HepG2 (cell line): ENCODE data around the gene TCAIM. TPM values are rescaled to one million over a fixed set of nuclear protein-coding genes. Genes with fewer than 3 reads are reported as not detected.

Experiments
- ATAC-seq: fragments of 200-7000 bp; cut with Tn5 transposase; 3 replicates; pipeline ENCODE4 v1.9.1; 2020; ENCODE audit warnings: mild to moderate bottlenecking, moderate library complexity
- BruUV-seq: library from RNA; stranded (reverse); fragments of 400-500 nt; replicated peaks from 2 replicates; lab custom pipeline; 2021; lab: Mats Ljungman, UMichigan
- CTCF ChIA-PET: fragments of 300-600 bp; formaldehyde crosslinking; extraction: SDS; loops from one replicate; lab custom pipeline; 2021; ENCODE audit warnings: low total read pairs, inconsistent platforms, low intra/inter-chr PET ratio; lab: Yijun Ruan, JAX
- POLR2A ChIA-PET: fragments of 350-600 bp; sonication (Branson Sonifier 250); formaldehyde crosslinking; loops from one replicate; lab custom pipeline; 2020; ENCODE audit warnings: antibody characterized with exemption, inconsistent platforms; lab: Yijun Ruan, JAX
- DNase-seq: peaks from one replicate; pipeline ENCODE4 v3.0.0-alpha.2; 2015; ENCODE audit warnings: low spot score
- FAIRE-seq: peaks from 3 replicates; lab custom pipeline; 2011; peaks lifted over from hg19 to GRCh38; lab: Jason Lieb, UNC
- H2AFZ ChIP-seq: one replicate; pipeline ENCODE4 v1.6.1; 2011; ENCODE audit warnings: low read length, inconsistent platforms
- H3K27ac ChIP-seq: fragments of 300-600 bp; 3 replicates; pipeline ENCODE4 v1.8.0; 2011; ENCODE audit warnings: mixed run types, mild to moderate bottlenecking, mixed read lengths, low read length, inconsistent platforms; ENCODE audit not compliant: insufficient read depth; ENCODE audit errors: extremely low read length
- H3K27me3 ChIP-seq, 2 experiments: fragments of 200-600 bp in 1 of 2; 2 replicates in 1 of 2; 3 replicates in 1 of 2; pipeline versions ENCODE4 v1.6.0 to v1.8.0; 2011; ENCODE audit warnings: low read length in 2 of 2, mild to moderate bottlenecking in 2 of 2, moderate library complexity in 2 of 2, inconsistent platforms in 1 of 2; ENCODE audit not compliant: insufficient read depth in 2 of 2, control insufficient read depth in 1 of 2
- H3K36me3 ChIP-seq, 2 experiments: fragments of 200-600 bp in 1 of 2; replicated peaks in 1 of 2; 2 replicates in 1 of 2; 3 replicates in 1 of 2; pipeline versions ENCODE4 v1.5.1 to v1.8.0; 2011; ENCODE audit warnings: low read length in 2 of 2, inconsistent platforms in 1 of 2; ENCODE audit not compliant: insufficient read depth in 2 of 2, control insufficient read depth in 1 of 2
- H3K4me1 ChIP-seq: 2 replicates; pipeline ENCODE4 v1.5.1; 2012; ENCODE audit warnings: low read length, inconsistent platforms; ENCODE audit not compliant: insufficient read depth
- H3K4me2 ChIP-seq: 2 replicates; pipeline ENCODE4 v1.6.0; 2011; ENCODE audit warnings: low read depth, low read length, inconsistent platforms
- H3K4me3 ChIP-seq, 3 experiments: fragments of 200-600 bp in 1 of 3; sonication (generic), shearing (Covaris generic) in 1 of 3; replicated peaks in 1 of 3; 2 replicates each; pipeline ENCODE4 v1.5.1; 2011 to 2016; ENCODE audit warnings: low read length in 3 of 3, inconsistent platforms in 2 of 3, low read depth in 2 of 3, mild to moderate bottlenecking in 2 of 3, control low read depth in 1 of 3, mixed read lengths in 1 of 3; ENCODE audit not compliant: insufficient read depth in 1 of 3
- H3K79me2 ChIP-seq: one replicate; pipeline ENCODE4 v1.6.1; 2011; ENCODE audit warnings: low read length, inconsistent platforms; ENCODE audit not compliant: insufficient read depth
- H3K9ac ChIP-seq: 2 replicates; pipeline ENCODE4 v1.6.0; 2011; ENCODE audit warnings: mild to moderate bottlenecking, low read depth, low read length, inconsistent platforms; ENCODE audit not compliant: insufficient read depth
- H3K9me3 ChIP-seq: 2 replicates; pipeline ENCODE4 v1.5.1; 2012; ENCODE audit warnings: mild to moderate bottlenecking, low read length
- H4K20me1 ChIP-seq: 2 replicates; pipeline ENCODE4 v1.6.0; 2011; ENCODE audit warnings: inconsistent platforms, mild to moderate bottlenecking, low read length, moderate library complexity; ENCODE audit not compliant: insufficient read depth
- CEBPG ChIP-seq: IDR thresholded peaks from 2 replicates; pipeline ENCODE4 v1.6.1; 2016
- SALL1 ChIP-seq: sonication (generic); formaldehyde crosslinking; IDR thresholded peaks from 2 replicates; pipeline ENCODE4 v1.8.0; 2022; ENCODE audit warnings: mild to moderate bottlenecking, missing genetic modification reagents
- ZNF180 ChIP-seq: sonication (generic); formaldehyde crosslinking; IDR thresholded peaks from 2 replicates; pipeline ENCODE4 v1.4.0; 2020; ENCODE audit warnings: low read depth, missing genetic modification reagents, borderline replicate concordance
- ZNF260 ChIP-seq: sonication (generic); formaldehyde crosslinking; IDR thresholded peaks from 2 replicates; pipeline ENCODE4 v1.4.0; 2020; ENCODE audit warnings: missing genetic modification reagents, low read depth, mild to moderate bottlenecking, borderline replicate concordance
- ZNF7 ChIP-seq: IDR thresholded peaks from 2 replicates; pipeline ENCODE4 v1.6.1; 2016; ENCODE audit warnings: missing biosample characterization, missing genetic modification reagents
- ZNF737 ChIP-seq: sonication (generic); formaldehyde crosslinking; IDR thresholded peaks from 2 replicates; pipeline ENCODE4 v1.5.0; 2020; ENCODE audit warnings: missing genetic modification reagents, mild to moderate bottlenecking, borderline replicate concordance
- ZNF768 ChIP-seq: sonication (generic); formaldehyde crosslinking; IDR thresholded peaks from 2 replicates; pipeline ENCODE4 v1.4.0; 2020; ENCODE audit warnings: missing genetic modification reagents
- in situ Hi-C: cut with HindIII; loops from 2 replicates; pipeline ENCODE4 v1.10.0; 2017; ENCODE audit warnings: low pct_unique_long_range_greater_than_20kb; ENCODE audit not compliant: extremely low pct_ligation_motif_present
- intact Hi-C: fragments of 100-400 bp; cut with micrococcal nuclease; formaldehyde crosslinking; loops from one replicate; pipeline ENCODE4 v1.10.0; 2022; ENCODE audit not compliant: unreplicated experiment
- polyA plus RNA-seq, 8 experiments: library from polyadenylated mRNA; depleted of rRNA in 3 of 8; stranded (reverse) in 7 of 8; unstranded in 1 of 8; fragments of >200 nt; fragmentation: Illumina TruSeq in 4 of 8; extraction: Trizol in 4 of 8; gene quantifications; 2 replicates each; pipeline versions ENCODE4 v1.2.1 to v1.2.3, GENCODE V29; 2011 to 2016; ENCODE audit warnings: low read depth in 4 of 8, missing spikeins in 1 of 8, mixed read lengths in 1 of 8; ENCODE audit not compliant: insufficient read depth in 1 of 8
- total RNA-seq, 5 experiments: library from RNA; depleted of rRNA; stranded (reverse); fragments of >200 nt; fragmentation: Illumina TruSeq; extraction: Trizol; gene quantifications; 2 replicates each; pipeline ENCODE4 v1.2.3, GENCODE V29; 2016; ENCODE audit warnings: low read depth in 1 of 5
- TF ChIP-seq, protein P1 (sequence below): sonication (generic); formaldehyde crosslinking; IDR thresholded peaks from 2 replicates; pipeline ENCODE4 v1.5.0; 2020; ENCODE audit warnings: missing genetic modification reagents
- TF ChIP-seq, protein P2 (sequence below): sonication (generic); formaldehyde crosslinking; IDR thresholded peaks from 2 replicates; pipeline ENCODE4 v1.4.0; 2020; ENCODE audit warnings: mild to moderate bottlenecking, missing genetic modification reagents
- TF ChIP-seq, protein P3 (sequence below): sonication (generic); formaldehyde crosslinking; IDR thresholded peaks from 2 replicates; pipeline ENCODE4 v1.5.0; 2020; ENCODE audit warnings: missing genetic modification reagents
- TF ChIP-seq, protein P4 (sequence below): sonication (generic); formaldehyde crosslinking; IDR thresholded peaks from 2 replicates; pipeline ENCODE4 v1.4.0; 2020; ENCODE audit warnings: mild to moderate bottlenecking, missing genetic modification reagents
- TF ChIP-seq, protein P5 (sequence below): sonication (generic); formaldehyde crosslinking; IDR thresholded peaks from 2 replicates; pipeline ENCODE4 v1.5.0; 2020; ENCODE audit warnings: mild to moderate bottlenecking, missing genetic modification reagents

TCAIM gene
- total and polyA plus RNA-seq, 2 of the 13 experiments (the other 11 are each of a cell fraction or from before 2014, with no cell fraction given), result 16.9 to 22.6 TPM

DNA sequence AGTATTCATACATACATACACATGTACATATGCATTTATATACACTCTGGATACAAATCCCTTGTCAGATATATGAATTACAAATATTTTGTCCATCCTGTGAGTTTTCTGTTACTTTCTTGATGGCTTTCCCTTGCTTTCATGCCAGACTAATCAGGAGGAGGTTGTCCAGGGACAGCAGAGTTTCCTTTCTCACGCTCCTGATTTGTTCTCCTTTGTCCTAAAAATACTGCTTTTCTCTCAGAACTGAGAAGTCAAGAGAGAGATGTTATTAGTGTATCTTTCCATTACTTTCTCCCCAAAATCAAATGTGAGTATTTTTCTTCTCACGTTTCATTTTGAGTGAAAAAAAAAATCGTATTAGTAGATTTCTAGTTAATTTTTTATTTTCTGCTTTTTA lies 12.1 kb upstream of the TCAIM start (continued):
- TF ChIP-seq, protein P1, sequence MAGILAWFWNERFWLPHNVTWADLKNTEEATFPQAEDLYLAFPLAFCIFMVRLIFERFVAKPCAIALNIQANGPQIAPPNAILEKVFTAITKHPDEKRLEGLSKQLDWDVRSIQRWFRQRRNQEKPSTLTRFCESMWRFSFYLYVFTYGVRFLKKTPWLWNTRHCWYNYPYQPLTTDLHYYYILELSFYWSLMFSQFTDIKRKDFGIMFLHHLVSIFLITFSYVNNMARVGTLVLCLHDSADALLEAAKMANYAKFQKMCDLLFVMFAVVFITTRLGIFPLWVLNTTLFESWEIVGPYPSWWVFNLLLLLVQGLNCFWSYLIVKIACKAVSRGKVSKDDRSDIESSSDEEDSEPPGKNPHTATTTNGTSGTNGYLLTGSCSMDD, result no peak
- TF ChIP-seq ZNF7 (CRISPR knock-in tag), result no peak
- TF ChIP-seq ZNF260 (CRISPR knock-in tag), result no peak

DNA sequence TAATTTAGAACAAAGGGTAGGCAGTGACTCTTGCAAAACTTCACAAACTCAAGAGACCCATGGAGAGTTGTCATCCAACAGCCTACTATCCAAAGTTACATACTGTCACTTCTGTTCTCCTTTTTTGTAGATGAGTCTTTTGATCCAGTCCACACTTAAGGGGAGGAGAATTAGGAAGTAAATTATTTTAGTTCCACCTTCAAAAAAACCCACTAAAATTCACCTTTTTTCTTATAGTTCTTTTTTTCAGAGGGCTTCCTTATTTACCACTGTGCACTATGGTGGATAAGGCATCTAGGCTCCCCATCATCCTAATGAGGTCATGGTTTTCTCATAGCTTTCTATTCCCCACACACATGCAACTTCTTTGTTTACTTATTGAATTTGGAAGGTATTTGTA lies 8.6 kb upstream of the TCAIM start:
- no peak for FAIRE-seq
- TF ChIP-seq, protein P2, sequence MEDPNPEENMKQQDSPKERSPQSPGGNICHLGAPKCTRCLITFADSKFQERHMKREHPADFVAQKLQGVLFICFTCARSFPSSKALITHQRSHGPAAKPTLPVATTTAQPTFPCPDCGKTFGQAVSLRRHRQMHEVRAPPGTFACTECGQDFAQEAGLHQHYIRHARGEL (CRISPR knock-in tag), result no peak
- TF ChIP-seq, protein P3, sequence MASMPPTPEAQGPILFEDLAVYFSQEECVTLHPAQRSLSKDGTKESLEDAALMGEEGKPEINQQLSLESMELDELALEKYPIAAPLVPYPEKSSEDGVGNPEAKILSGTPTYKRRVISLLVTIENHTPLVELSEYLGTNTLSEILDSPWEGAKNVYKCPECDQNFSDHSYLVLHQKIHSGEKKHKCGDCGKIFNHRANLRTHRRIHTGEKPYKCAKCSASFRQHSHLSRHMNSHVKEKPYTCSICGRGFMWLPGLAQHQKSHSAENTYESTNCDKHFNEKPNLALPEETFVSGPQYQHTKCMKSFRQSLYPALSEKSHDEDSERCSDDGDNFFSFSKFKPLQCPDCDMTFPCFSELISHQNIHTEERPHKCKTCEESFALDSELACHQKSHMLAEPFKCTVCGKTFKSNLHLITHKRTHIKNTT (CRISPR knock-in tag), result no peak
- TF ChIP-seq, protein P4, sequence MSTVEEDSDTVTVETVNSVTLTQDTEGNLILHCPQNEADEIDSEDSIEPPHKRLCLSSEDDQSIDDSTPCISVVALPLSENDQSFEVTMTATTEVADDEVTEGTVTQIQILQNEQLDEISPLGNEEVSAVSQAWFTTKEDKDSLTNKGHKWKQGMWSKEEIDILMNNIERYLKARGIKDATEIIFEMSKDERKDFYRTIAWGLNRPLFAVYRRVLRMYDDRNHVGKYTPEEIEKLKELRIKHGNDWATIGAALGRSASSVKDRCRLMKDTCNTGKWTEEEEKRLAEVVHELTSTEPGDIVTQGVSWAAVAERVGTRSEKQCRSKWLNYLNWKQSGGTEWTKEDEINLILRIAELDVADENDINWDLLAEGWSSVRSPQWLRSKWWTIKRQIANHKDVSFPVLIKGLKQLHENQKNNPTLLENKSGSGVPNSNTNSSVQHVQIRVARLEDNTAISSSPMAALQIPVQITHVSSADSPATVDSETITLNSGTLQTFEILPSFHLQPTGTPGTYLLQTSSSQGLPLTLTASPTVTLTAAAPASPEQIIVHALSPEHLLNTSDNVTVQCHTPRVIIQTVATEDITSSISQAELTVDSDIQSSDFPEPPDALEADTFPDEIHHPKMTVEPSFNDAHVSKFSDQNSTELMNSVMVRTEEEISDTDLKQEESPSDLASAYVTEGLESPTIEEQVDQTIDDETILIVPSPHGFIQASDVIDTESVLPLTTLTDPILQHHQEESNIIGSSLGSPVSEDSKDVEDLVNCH (CRISPR knock-in tag), result no peak
- TF ChIP-seq CEBPG (CRISPR knock-in tag), result no peak
- TF ChIP-seq SALL1 (CRISPR knock-in tag), result no peak
- no peak for TF ChIP-seq ZNF768
- TF ChIP-seq ZNF737, result no peak
- no peak for TF ChIP-seq ZNF180
- TF ChIP-seq, protein P5, sequence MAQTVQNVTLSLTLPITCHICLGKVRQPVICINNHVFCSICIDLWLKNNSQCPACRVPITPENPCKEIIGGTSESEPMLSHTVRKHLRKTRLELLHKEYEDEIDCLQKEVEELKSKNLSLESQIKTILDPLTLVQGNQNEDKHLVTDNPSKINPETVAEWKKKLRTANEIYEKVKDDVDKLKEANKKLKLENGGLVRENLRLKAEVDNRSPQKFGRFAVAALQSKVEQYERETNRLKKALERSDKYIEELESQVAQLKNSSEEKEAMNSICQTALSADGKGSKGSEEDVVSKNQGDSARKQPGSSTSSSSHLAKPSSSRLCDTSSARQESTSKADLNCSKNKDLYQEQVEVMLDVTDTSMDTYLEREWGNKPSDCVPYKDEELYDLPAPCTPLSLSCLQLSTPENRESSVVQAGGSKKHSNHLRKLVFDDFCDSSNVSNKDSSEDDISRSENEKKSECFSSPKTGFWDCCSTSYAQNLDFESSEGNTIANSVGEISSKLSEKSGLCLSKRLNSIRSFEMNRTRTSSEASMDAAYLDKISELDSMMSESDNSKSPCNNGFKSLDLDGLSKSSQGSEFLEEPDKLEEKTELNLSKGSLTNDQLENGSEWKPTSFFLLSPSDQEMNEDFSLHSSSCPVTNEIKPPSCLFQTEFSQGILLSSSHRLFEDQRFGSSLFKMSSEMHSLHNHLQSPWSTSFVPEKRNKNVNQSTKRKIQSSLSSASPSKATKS (CRISPR knock-in tag), result no peak

More for the DNA sequence above, 8.6 kb upstream of the TCAIM start:
- Histone ChIP-seq H3K27ac (no peak overlapping the region), H2AFZ (no peak overlapping the region), H3K79me2 (no peaks in the 10 kb centered on the region), H3K4me3 (no peak overlapping the region), H3K27me3 (no peaks in the 10 kb centered on the region; a peak in 1 of 5 replicates), H3K9ac (no peak overlapping the region), H3K36me3 (no peaks in the 10 kb centered on the region), H3K4me1 (peaks cover 25% of the 10 kb centered on the region; the same call in 1 of the 2 replicates), H4K20me1 (no peaks in the 10 kb centered on the region), H3K4me2 (no peak overlapping the region), H3K9me3 (no peaks in the 10 kb centered on the region)
- DNase-seq, result no peak
- no TSS peak for BruUV-seq
- ChIA-PET CTCF (no interaction called here), POLR2A (interaction anchor here (1.7 kb wide), 1 partner anchor 8 kb away, joined by 9 read pairs; the partner anchor contains the start of gene TCAIM)
- intact Hi-C loops (loop anchor here (10.0 kb wide), 1 partner anchor 1905 kb away; no protein-coding TSS in a partner anchor), in situ Hi-C loops (loop anchor here (10.0 kb wide), 1 partner anchor 105 kb away; no protein-coding TSS in a partner anchor)
- no peak for ATAC-seq
